ENCODE results near the gene TMEM266.
"Not testable (repeated sequence)": the region's sequence is repeated elsewhere in the genome, so short reads cannot be mapped to it uniquely, and the experiment has no call there.

The TMEM266 gene, protein sequence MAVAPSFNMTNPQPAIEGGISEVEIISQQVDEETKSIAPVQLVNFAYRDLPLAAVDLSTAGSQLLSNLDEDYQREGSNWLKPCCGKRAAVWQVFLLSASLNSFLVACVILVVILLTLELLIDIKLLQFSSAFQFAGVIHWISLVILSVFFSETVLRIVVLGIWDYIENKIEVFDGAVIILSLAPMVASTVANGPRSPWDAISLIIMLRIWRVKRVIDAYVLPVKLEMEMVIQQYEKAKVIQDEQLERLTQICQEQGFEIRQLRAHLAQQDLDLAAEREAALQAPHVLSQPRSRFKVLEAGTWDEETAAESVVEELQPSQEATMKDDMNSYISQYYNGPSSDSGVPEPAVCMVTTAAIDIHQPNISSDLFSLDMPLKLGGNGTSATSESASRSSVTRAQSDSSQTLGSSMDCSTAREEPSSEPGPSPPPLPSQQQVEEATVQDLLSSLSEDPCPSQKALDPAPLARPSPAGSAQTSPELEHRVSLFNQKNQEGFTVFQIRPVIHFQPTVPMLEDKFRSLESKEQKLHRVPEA

DNA sequence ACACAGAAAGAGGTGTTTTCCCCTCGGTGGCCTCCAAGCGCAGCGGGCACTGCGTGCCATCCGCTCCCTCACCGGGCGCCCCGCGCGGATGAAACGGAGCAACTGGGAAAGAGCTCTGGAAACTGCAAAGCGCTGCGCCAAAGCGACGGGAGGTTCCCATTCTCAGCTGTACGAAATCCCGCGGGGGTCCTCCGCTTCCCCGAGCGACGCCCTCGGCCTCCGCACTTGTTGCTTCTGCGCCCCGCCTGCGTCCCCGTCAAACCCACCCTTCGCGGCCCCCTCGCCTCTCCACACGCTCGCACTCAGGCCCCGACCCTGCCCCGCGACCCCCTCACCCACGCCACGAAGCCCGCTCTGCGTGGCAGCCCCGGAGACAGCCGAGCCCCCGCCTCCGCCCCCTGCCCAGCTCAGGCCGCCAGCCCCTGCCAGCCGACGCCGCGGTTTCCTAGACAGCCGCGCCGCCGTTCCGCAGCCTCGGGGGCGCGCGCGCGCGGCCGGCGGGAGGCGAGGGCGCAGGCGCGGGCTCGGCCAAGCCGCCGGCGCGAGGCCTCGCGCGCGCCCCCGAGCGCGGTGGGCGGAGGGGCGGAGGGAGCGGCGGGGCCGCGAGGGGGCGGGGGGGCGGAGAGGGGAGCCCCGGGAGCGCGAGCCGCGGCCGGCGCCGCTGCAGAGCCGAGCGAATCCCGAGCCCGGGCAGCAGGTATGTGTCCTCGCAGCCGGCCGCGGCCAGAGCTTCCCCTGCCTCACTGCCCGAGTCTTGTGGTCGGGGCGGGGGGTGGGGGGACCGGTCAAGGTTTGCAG lies at the start of gene TMEM266:
TMEM266 (plus strand) TSS at position 666 of the 798 bp plus-strand sequence. CDS start 74,279 bp downstream, outside the sequence.
- no peaks in the 10 kb centered on the region for H3K36me3 Mint-ChIP-seq
- H3K4me1 Mint-ChIP-seq = peaks cover 35 to 40% of the 10 kb centered on the region in 2 donors
- DNase-seq = peak; percentile 15
- peak within 1 kb of the TSS; percentile 62 for H3K27ac Mint-ChIP-seq
- peak; percentile 6 to 7 for ATAC-seq (replicated peaks)
- peaks cover 24 to 34% of the 10 kb centered on the region in 2 donors for H3K27me3 Mint-ChIP-seq
- H3K9me3 Mint-ChIP-seq = no peaks in the 10 kb centered on the region
- H3K4me3 Mint-ChIP-seq = peak within 1 kb of the TSS; percentile 84 to 85

DNA sequence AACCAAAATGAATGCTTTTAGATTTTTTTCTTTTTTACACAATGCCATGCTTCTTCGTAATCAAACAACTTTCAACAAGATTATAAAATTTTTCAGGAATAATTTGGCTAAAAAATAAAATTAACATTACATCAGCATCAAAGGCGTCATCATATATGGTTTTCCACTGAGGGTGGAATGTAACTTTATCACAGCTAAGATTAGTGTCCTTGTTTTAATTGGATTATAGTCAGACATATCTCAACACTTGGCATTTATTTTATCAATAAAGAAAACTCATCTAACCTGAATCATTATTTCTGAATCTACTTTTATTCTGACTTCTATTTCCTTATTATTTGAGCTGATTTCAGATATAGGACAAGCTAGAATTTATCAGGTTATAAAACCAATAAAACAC lies 49.2 kb upstream of the TMEM266 start:
- no peak for ATAC-seq (replicated peaks)
- Mint-ChIP-seq H3K36me3 (peaks cover 0 to 7% of the 10 kb centered on the region in 2 donors), H3K27me3 (peaks cover 28 to 30% of the 10 kb centered on the region in 2 donors), H3K4me3 (no peak overlapping the region), H3K4me1 (peaks cover 2 to 8% of the 10 kb centered on the region in 2 donors), H3K27ac (no peak overlapping the region), H3K9me3 (peaks cover 7 to 8% of the 10 kb centered on the region in 2 donors)
- no peak for DNase-seq

DNA sequence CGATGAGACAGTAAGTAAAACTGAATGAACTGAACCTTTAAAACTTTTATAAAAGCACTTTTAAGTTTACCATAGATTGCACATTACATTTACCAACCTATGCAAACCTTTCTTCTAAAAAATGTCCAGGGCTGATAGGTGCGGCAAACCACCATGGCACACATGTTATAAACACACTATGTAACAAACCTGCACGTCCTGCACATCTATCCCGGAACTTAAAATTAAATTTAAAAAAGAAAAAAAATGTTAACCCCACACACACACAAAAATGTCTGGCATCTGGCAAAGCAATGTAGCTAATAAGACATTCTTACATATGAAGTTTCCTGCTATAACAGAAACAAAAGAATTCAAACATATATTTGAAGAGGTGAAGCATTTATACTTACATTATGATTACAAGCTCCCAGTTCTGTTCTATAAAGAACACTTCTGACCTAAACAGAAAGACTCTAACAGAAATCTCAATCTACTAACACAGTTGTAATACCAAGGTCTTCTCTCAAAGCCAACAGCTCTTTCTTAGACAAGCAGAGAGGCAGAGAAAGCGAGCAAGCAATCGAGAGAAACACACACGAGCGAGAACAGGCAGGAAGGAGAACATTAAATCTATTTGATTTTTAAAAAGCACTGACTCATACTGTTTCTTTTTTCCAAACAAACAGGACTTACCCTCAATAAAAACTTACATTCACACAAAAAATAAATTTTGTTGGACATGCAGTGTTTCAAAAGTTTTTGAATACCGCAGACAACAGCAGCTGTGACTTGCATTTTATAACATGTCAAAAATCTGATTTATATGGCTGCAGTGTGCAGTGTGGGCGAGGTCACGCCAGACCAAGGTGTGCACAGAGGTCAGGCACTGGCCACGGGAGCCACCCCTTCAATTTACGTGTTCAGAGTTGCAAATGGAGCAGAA lies 47.9 kb upstream of the TMEM266 start, which contains the start of gene NRG4:
NRG4 (minus strand) TSS at position 798 of the 925 bp plus-strand sequence. CDS start 1,194 bp downstream, outside the sequence.
- peaks cover 0 to 12% of the 10 kb centered on the region in 2 donors for H3K36me3 Mint-ChIP-seq
- H3K4me1 Mint-ChIP-seq = peaks cover 2 to 8% of the 10 kb centered on the region in 2 donors
- no peak for DNase-seq
- peaks cover 14 to 15% of the 10 kb centered on the region in 2 donors for H3K9me3 Mint-ChIP-seq
- peaks cover 38% of the 10 kb centered on the region in 2 donors for H3K27me3 Mint-ChIP-seq
- peak within 1 kb of the TSS; percentile 15 to 52 for H3K4me3 Mint-ChIP-seq
- ATAC-seq (replicated peaks) = peak in 1 of 2 donors; percentile 38
- no peak within 1 kb of the TSS for H3K27ac Mint-ChIP-seq

DNA sequence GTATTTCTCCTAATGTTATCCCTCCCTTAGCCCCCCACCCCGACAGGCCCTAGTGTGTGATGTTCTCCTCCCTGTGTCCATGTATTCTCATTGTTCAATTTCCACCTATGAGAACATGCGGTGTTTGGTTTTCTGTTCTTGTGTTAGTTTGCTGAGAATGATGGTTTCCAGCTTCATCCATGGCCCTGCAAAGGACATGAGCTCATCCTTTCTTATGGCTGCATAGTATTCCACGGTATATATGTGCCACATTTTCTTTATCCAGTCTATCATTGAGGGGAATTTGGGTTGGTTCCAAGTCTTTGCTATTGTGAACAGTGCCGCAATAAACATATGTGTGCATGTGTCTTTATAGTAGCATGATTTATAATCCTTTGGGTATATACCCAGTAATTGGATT lies 46.3 kb upstream of the TMEM266 start:
- not testable (repeated sequence) for H3K27ac Mint-ChIP-seq; ATAC-seq (replicated peaks); H3K4me1 Mint-ChIP-seq; H3K4me3 Mint-ChIP-seq; DNase-seq
- Mint-ChIP-seq H3K36me3 (peaks cover 7 to 22% of the 10 kb centered on the region in 2 donors), H3K9me3 (peaks cover 24 to 27% of the 10 kb centered on the region in 2 donors), H3K27me3 (peaks cover 49 to 51% of the 10 kb centered on the region in 2 donors)

DNA sequence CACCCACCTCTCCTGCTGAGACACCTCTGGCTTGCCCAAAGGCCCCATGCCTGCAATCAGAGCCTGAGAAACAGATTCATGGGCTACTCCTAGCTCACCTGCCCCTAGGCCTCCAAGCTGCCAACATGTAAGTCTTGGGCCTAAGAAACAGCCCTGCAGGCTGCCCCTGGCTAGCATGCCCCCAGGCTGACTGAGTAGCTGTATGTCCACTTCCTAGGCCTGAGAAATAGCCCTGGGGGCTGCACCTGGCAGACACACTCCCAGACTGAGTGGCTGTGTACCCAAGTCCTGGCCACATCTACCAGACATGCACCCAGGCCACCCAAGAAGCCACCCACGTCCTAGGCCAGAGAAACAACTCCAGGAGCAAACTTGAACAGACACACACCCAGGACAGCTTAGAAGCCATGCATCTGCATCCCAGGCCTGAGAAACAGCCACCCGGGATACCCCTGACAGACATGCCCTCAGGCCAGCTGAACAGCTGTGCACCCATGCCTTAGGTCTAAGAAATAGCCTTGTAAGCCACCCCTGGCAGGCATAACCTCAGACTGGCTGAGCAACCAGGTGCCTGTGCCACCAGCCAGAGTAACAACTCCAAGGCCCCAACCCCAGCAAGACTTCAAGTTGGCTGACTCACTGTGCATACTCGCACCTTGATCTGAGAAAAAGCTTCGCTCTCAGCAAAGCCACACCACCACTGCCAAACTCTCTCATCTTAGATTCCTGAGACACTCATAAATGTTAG lies 35.6 kb upstream of the TMEM266 start:
- no peak for ATAC-seq (replicated peaks)
- Mint-ChIP-seq H3K36me3 (peaks cover 12 to 13% of the 10 kb centered on the region in 2 donors), H3K27me3 (peaks cover 6 to 17% of the 10 kb centered on the region in 2 donors), H3K27ac (no peak overlapping the region), H3K4me3 (no peak overlapping the region), H3K4me1 (no peaks in the 10 kb centered on the region), H3K9me3 (peaks cover 19 to 21% of the 10 kb centered on the region in 2 donors)
- DNase-seq = no peak

DNA sequence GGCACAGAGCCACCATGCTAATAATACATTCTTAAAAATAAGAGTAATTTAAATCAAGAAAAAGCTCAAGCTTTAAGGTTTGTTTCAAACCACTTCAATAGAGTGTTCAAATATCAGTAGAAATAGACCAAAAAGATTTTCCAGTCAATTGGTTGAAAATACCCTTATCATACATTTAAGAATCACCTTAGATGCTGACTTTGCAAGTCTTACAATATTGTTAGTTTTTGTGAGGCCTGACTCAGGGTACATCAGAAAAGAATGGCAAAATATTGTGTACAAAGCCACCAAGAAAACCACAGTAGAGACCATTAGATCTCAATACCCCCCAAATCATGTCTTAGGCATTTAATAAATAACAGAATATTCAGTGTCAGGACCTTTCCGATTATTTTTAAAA lies 27.7 kb upstream of the TMEM266 start:
- Mint-ChIP-seq H3K27ac (no peak overlapping the region), H3K36me3 (peaks cover 0 to 3% of the 10 kb centered on the region in 2 donors), H3K4me1 (no peaks in the 10 kb centered on the region), H3K27me3 (peaks cover 0 to 6% of the 10 kb centered on the region in 2 donors), H3K9me3 (peaks cover 5 to 14% of the 10 kb centered on the region in 2 donors), H3K4me3 (no peak overlapping the region)
- no peak for ATAC-seq (replicated peaks)
- no peak for DNase-seq

DNA sequence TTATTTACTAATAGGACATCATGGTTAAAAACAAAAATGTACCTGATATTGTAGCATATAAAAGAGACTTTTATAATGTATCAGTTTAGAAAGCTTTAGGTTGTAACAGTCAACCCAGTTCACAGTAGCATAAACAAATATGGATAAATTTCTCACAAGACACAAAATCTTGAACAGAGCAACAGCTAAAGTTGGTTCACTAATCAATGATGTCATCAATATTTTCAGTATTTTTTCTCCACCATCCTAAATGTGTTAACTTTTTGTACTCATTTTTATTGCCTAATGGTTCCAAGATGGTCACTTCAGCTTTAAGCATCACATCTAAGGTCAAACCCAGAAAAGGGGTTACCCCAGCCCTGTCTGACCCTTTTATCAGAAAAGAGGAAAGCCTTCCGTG lies 26.3 kb upstream of the TMEM266 start:
- no peaks in the 10 kb centered on the region for H3K36me3 Mint-ChIP-seq
- ATAC-seq (replicated peaks) (no peak), DNase-seq (no peak)
- no peak overlapping the region for H3K4me3 Mint-ChIP-seq
- H3K27me3 Mint-ChIP-seq = peaks cover 0 to 10% of the 10 kb centered on the region in 2 donors
- peaks cover 0 to 6% of the 10 kb centered on the region in 2 donors for H3K9me3 Mint-ChIP-seq
- no peak overlapping the region for H3K27ac Mint-ChIP-seq
- no peaks in the 10 kb centered on the region for H3K4me1 Mint-ChIP-seq

DNA sequence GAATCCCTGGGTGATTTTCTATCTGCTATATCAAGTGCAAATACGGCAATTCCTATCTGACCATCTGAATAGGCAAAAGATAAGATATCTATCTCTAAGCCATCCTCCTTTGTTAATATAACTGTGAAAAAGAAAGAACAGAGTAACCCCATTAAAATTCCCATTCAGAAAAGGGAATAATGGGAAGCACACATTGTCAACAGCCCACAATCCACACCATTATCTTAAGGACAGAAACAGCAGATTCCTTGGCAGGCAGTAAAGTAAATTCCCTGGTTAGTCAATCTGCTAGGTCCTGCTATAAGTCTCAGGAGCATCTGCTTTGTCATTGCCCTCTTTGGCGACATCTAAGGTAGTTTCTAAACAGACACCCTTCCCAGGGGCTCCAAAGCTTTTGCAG lies 25.7 kb upstream of the TMEM266 start:
- Mint-ChIP-seq H3K36me3 (no peaks in the 10 kb centered on the region), H3K4me1 (no peaks in the 10 kb centered on the region), H3K4me3 (no peak overlapping the region), H3K9me3 (peaks cover 1 to 6% of the 10 kb centered on the region in 2 donors), H3K27ac (no peak overlapping the region), H3K27me3 (peaks cover 0 to 16% of the 10 kb centered on the region in 2 donors)
- no peak for DNase-seq
- no peak for ATAC-seq (replicated peaks)

DNA sequence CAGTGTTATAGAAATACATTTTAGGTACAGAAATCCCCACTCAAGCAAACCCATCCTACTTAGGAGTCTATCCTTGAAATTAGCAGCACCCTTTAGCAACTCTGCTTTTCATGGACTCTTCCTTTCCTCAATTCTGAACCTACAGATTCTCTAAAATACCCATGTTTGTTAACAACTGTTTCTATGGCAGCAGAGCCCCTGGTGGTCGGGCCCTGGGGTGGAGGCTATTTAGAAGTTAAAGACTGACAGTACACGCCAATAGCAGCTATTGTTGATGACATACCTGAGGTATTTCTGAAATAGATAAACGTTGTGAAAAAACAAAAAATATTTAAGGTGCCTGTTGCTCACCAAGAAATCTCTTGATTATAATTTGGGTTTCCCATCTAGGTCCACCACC lies 24.2 kb upstream of the TMEM266 start:
- Mint-ChIP-seq H3K4me3 (no peak overlapping the region), H3K27me3 (peaks cover 7 to 28% of the 10 kb centered on the region in 2 donors), H3K9me3 (peaks cover 3 to 11% of the 10 kb centered on the region in 2 donors), H3K36me3 (no peaks in the 10 kb centered on the region), H3K27ac (no peak overlapping the region), H3K4me1 (no peaks in the 10 kb centered on the region)
- DNase-seq (no peak), ATAC-seq (replicated peaks) (no peak)

DNA sequence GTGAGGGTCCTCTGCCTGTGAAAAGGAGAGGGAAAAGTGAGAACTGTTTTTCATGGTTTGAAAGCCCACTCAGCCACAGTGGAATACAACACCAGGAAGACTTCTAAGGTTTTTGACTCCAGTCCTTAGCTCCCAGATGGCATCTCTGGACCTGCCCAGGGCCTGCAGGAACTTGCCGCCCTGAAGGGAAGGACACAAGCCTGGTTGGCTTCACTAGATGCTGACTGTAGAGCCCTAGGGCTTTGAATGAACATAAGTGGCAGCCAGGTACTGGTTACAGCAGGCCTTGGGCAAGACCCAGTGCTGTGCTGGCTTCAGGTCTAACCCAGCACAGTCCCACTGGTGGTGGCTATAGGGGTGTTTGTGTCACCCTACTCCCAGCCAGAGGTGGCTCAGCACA lies 21.3 kb upstream of the TMEM266 start:
- peaks cover 14 to 42% of the 10 kb centered on the region in 2 donors for H3K27me3 Mint-ChIP-seq
- no peak for ATAC-seq (replicated peaks)
- DNase-seq = no peak
- H3K36me3 Mint-ChIP-seq = peaks cover 7 to 10% of the 10 kb centered on the region in 2 donors
- H3K9me3 Mint-ChIP-seq = peaks cover 16 to 26% of the 10 kb centered on the region in 2 donors
- H3K4me1 Mint-ChIP-seq = no peaks in the 10 kb centered on the region
- no peak overlapping the region for H3K4me3 Mint-ChIP-seq
- no peak overlapping the region for H3K27ac Mint-ChIP-seq

DNA sequence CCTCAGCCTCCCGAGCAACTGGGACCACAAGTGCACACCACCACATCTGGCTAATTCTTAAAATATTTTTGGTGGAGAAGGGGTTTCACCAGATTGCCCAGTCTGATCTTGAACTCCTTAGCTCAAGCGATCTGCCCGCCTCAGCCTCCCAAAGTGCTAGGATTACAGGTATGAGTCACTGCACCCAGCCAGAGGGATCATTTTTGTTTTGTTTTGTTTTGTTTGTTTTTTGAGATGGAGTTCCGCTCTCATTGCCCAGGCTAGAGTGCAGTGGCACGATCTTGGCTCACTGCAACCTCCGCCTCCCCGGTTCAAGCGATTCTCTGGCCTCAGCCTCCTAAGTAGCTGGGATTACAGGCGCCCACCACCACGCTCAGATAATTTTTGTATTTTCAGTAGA lies 5.6 kb upstream of the TMEM266 start:
- H3K4me3 Mint-ChIP-seq; H3K27me3 Mint-ChIP-seq; H3K36me3 Mint-ChIP-seq; ATAC-seq (replicated peaks); H3K27ac Mint-ChIP-seq; DNase-seq; H3K9me3 Mint-ChIP-seq: not testable (repeated sequence)
- peaks cover 20 to 24% of the 10 kb centered on the region in 2 donors for H3K4me1 Mint-ChIP-seq

DNA sequence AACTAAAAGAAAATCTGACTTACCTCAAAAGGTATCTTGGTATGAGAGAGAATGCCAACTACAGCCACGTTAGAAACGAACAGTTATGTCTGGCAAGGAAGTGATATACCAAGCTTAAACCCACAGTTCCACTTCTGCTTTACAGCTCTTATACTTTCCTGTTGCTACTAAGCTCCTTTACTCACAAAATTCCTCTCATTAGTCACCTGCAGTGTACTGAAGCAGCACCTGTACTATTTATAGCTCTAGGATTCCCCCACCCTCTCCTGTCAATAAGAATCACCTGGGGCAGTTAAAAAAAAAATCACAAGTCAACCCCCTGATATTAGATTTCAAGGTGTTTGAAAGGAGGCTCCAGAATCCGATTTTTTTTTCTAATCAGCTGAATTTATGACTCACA lies 2.9 kb upstream of the TMEM266 start:
- peak; percentile 32 for DNase-seq
- Mint-ChIP-seq H3K4me3 (no peak overlapping the region), H3K9me3 (no peaks in the 10 kb centered on the region), H3K27ac (peak overlapping the region; percentile 81), H3K27me3 (peaks cover 10 to 12% of the 10 kb centered on the region in 2 donors), H3K36me3 (no peaks in the 10 kb centered on the region), H3K4me1 (peaks cover 31 to 40% of the 10 kb centered on the region in 2 donors)
- ATAC-seq (replicated peaks) = peak; percentile 88
